WTC11 (cell line): ENCODE measurements around the gene PHOSPHO2. TPM values are rescaled to one million over a fixed set of nuclear protein-coding genes. Genes with fewer than 3 reads are reported as not detected.
A peak's percentile ranks its signal among the peaks of the same experiment; 100 is the strongest.

Experiments
- ATAC-seq: fragments of 200-7000 bp; cut with Tn5 transposase; 2 replicates; pipeline ENCODE4 v1.10.0; 2021; ENCODE audit warnings: mild to moderate bottlenecking, moderate library complexity
- CTCF ChIA-PET: fragments of 300-600 bp; sonication (Branson Sonifier 250); formaldehyde crosslinking; loops from one replicate; lab custom pipeline; 2021; ENCODE audit warnings: antibody characterized with exemption; lab: Charles Lee
- POLR2A ChIA-PET: fragments of 350-600 bp; sonication (Branson Sonifier 250); formaldehyde crosslinking; loops from one replicate; lab custom pipeline; 2021; ENCODE audit warnings: antibody characterized with exemption; lab: Charles Lee
- DNase-seq: peaks from one replicate; pipeline ENCODE4 v3.0.0; 2021; ENCODE audit warnings: low spot score
- H3K27ac Mint-ChIP-seq: 2 replicates; pipeline ENCODE4 v1.8.0; 2021; ENCODE audit warnings: mixed read lengths
- H3K27me3 Mint-ChIP-seq: 2 replicates; pipeline ENCODE4 v1.8.0; 2021; ENCODE audit warnings: low read depth, mild to moderate bottlenecking, moderate library complexity, mixed read lengths
- H3K36me3 Mint-ChIP-seq: 2 replicates; pipeline ENCODE4 v1.8.0; 2021; ENCODE audit warnings: mixed read lengths
- H3K4me1 Mint-ChIP-seq: 2 replicates; pipeline ENCODE4 v1.8.0; 2022; ENCODE audit warnings: mixed read lengths
- H3K4me3 Mint-ChIP-seq: 2 replicates; pipeline ENCODE4 v1.8.0; 2021; ENCODE audit warnings: mild to moderate bottlenecking, moderate library complexity, mixed read lengths
- H3K9me3 Mint-ChIP-seq: 2 replicates; pipeline ENCODE4 v1.8.0; 2021; ENCODE audit warnings: mixed read lengths
- CBFB ChIP-seq: sonication (generic); formaldehyde crosslinking; IDR thresholded peaks from 2 replicates; pipeline ENCODE4 v1.8.1; 2022; ENCODE audit warnings: mild to moderate bottlenecking, low read depth, missing genetic modification reagents
- GTF2I ChIP-seq: fragments of 250-450 bp; sonication (Bioruptor Pico); conservative IDR thresholded peaks from 2 replicates; pipeline ENCODE4 v1.4.0; 2021; ENCODE audit warnings: mild to moderate bottlenecking
- KAT7 ChIP-seq: sonication (generic); formaldehyde crosslinking; IDR thresholded peaks from 2 replicates; pipeline ENCODE4 v1.8.1; 2023; ENCODE audit warnings: missing genetic modification reagents, mild to moderate bottlenecking, borderline replicate concordance
- MXD4 ChIP-seq: fragments of 250-450 bp; sonication (Bioruptor Pico); IDR thresholded peaks from 2 replicates; pipeline ENCODE4 v1.8.0; 2021; ENCODE audit warnings: mild to moderate bottlenecking, moderate library complexity, borderline replicate concordance
- NFATC4 ChIP-seq: fragments of 250-450 bp; sonication (Bioruptor Pico); IDR thresholded peaks from 2 replicates; pipeline ENCODE4 v1.9.0; 2021; ENCODE audit warnings: mild to moderate bottlenecking
- NFE2L1 ChIP-seq: sonication (generic); formaldehyde crosslinking; IDR thresholded peaks from 2 replicates; pipeline ENCODE4 v1.8.1; 2023; ENCODE audit warnings: missing genetic modification reagents
- NFYB ChIP-seq: sonication (generic); formaldehyde crosslinking; conservative IDR thresholded peaks from 2 replicates; pipeline ENCODE4 v1.8.0; 2022; ENCODE audit warnings: low read depth, missing genetic modification reagents
- OVOL2 ChIP-seq: fragments of 250-450 bp; sonication (Bioruptor Pico); IDR thresholded peaks from 2 replicates; pipeline ENCODE4 v1.9.0; 2021; ENCODE audit warnings: mild to moderate bottlenecking, borderline replicate concordance
- PRRX2 ChIP-seq: fragments of 250-450 bp; sonication (Bioruptor Pico); IDR thresholded peaks from 2 replicates; pipeline ENCODE4 v1.8.0; 2021; ENCODE audit warnings: mild to moderate bottlenecking
- SMAD4 ChIP-seq: sonication (generic); formaldehyde crosslinking; IDR thresholded peaks from 2 replicates; pipeline ENCODE4 v1.8.0; 2022; ENCODE audit warnings: mild to moderate bottlenecking, missing genetic modification reagents
- SP1 ChIP-seq: sonication (generic); formaldehyde crosslinking; conservative IDR thresholded peaks from 2 replicates; pipeline ENCODE4 v1.8.1; 2022; ENCODE audit warnings: missing genetic modification reagents
- TEAD4 ChIP-seq: sonication (generic); formaldehyde crosslinking; IDR thresholded peaks from 2 replicates; pipeline ENCODE4 v1.8.0; 2022; ENCODE audit warnings: mild to moderate bottlenecking, missing genetic modification reagents
- ZNF317 ChIP-seq: sonication (generic); formaldehyde crosslinking; IDR thresholded peaks from 2 replicates; pipeline ENCODE4 v1.8.1; 2023; ENCODE audit warnings: low read depth, mild to moderate bottlenecking, moderate library complexity, missing genetic modification reagents, borderline replicate concordance
- ZNF423 ChIP-seq: fragments of 250-450 bp; sonication (Bioruptor Pico); IDR thresholded peaks from 2 replicates; pipeline ENCODE4 v2.1.2; 2022; ENCODE audit warnings: mild to moderate bottlenecking, moderate library complexity
- total RNA-seq: library from RNA; stranded (reverse); gene quantifications from 3 replicates; pipeline ENCODE4 v1.2.3, GENCODE V29; 2021
- TF ChIP-seq, protein P1 (sequence below): sonication (generic); formaldehyde crosslinking; IDR thresholded peaks from 2 replicates; pipeline ENCODE4 v1.8.0; 2022; ENCODE audit warnings: mild to moderate bottlenecking, missing genetic modification reagents
- TF ChIP-seq, protein P2 (sequence below): sonication (generic); formaldehyde crosslinking; IDR thresholded peaks from 2 replicates; pipeline ENCODE4 v1.8.1; 2022; ENCODE audit warnings: mild to moderate bottlenecking, moderate library complexity, missing genetic modification reagents
- TF ChIP-seq, protein P3 (sequence below): sonication (generic); formaldehyde crosslinking; IDR thresholded peaks from 2 replicates; pipeline ENCODE4 v1.8.1; 2022; ENCODE audit warnings: low read depth, mild to moderate bottlenecking, moderate library complexity, missing genetic modification reagents, borderline replicate concordance
- TF ChIP-seq, protein P4 (sequence below): fragments of 250-450 bp; sonication (Bioruptor Pico); IDR thresholded peaks from 2 replicates; pipeline ENCODE4 v1.8.0; 2021; ENCODE audit warnings: mild to moderate bottlenecking
- TF ChIP-seq, protein P5 (sequence below): sonication (generic); formaldehyde crosslinking; IDR thresholded peaks from 2 replicates; pipeline ENCODE4 v1.8.0; 2022; ENCODE audit warnings: mild to moderate bottlenecking, missing genetic modification reagents

Gene PHOSPHO2
- total RNA-seq, 1 experiment from 2014 or later = 6.1 TPM

DNA sequence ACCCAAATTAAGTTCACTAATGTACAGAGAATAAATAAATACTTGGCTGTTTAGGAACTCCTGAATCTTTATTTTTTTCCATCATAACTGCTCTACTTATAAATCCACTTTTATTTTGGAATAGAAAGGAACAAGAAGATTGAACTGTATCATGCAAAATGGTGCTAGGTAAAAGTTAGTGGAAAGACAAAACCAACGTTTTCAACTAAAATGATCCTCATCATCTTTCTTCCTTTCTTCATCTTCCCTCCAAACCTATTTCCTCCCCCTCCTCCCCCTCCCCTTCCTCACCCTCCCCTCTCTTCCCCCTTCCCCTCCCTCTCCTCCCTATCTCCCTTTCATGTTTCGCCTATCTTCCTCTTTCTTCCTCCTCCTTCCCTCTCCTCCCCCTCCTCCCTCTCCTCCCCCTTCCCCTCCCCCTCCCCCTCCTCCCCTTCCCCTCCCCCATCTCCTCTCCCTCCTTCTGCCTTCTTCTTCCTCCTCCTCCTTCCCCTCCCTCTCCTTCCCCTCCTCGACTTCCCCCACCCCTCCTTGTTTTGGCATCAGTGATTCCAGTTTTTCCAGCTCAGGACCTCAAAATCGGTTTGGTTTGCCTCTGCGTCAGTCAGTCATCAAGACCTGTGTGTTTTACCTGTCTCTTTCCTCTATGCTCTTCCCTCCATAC is 44.4 kb downstream of the PHOSPHO2 start:
- no peak for TF ChIP-seq NFATC4
- no peak for TF ChIP-seq KAT7 (CRISPR knock-in tag)
- no peak for TF ChIP-seq CBFB
- no peak for TF ChIP-seq OVOL2 (CRISPR knock-in tag)
- TF ChIP-seq TEAD4 (CRISPR knock-in tag) = no peak
- TF ChIP-seq NFE2L1 (CRISPR knock-in tag) = no peak
- TF ChIP-seq, protein P1, sequence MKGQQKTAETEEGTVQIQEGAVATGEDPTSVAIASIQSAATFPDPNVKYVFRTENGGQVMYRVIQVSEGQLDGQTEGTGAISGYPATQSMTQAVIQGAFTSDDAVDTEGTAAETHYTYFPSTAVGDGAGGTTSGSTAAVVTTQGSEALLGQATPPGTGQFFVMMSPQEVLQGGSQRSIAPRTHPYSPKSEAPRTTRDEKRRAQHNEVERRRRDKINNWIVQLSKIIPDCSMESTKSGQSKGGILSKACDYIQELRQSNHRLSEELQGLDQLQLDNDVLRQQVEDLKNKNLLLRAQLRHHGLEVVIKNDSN = no peak
- TF ChIP-seq SP1 = no peak
- TF ChIP-seq ZNF423 = no peak
- TF ChIP-seq, protein P2, sequence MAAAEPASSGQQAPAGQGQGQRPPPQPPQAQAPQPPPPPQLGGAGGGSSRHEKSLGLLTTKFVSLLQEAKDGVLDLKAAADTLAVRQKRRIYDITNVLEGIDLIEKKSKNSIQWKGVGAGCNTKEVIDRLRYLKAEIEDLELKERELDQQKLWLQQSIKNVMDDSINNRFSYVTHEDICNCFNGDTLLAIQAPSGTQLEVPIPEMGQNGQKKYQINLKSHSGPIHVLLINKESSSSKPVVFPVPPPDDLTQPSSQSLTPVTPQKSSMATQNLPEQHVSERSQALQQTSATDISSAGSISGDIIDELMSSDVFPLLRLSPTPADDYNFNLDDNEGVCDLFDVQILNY (CRISPR knock-in tag) = no peak
- no peak for TF ChIP-seq ZNF317 (CRISPR knock-in tag)
- TF ChIP-seq PRRX2 (CRISPR knock-in tag) = no peak
- TF ChIP-seq SMAD4 (CRISPR knock-in tag) = no peak
- ChIA-PET POLR2A (no interaction called here), CTCF (no interaction called here)
- Mint-ChIP-seq H3K9me3 (no peaks in the 10 kb centered on the region), H3K4me1 (peaks cover 30% of the 10 kb centered on the region), H3K27ac (peak overlapping the region; percentile 58; the same call in 1 of the 2 replicates), H3K36me3 (peaks cover 29% of the 10 kb centered on the region), H3K27me3 (no peaks in the 10 kb centered on the region), H3K4me3 (no peak overlapping the region)
- ATAC-seq = no peak
- DNase-seq = no peak

DNA sequence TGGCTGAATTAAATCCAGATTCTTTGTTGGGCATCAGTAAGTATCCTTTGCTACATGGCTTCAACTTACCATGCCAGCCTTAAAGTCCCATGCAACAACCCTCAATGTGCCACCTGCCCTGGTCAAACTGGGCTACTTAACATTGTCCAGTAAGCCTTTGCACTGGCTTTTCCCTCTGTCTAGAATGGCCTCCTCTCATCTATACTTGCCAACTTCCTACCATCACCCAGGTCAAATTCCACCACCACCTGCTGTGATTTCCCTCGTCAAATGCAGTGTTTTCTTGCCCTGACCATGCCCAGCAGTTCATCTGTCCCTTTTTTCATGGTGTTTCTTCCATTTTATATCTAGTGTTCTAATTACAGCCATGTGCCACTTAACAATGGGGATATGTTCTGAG is 45.1 kb downstream of the PHOSPHO2 start:
- ATAC-seq = no peak
- Mint-ChIP-seq H3K9me3 (no peaks in the 10 kb centered on the region), H3K36me3 (peaks cover 35% of the 10 kb centered on the region), H3K4me1 (peaks cover 30% of the 10 kb centered on the region), H3K27me3 (no peaks in the 10 kb centered on the region), H3K4me3 (no peak overlapping the region), H3K27ac (peak overlapping the region; percentile 58)
- TF ChIP-seq, protein P3, sequence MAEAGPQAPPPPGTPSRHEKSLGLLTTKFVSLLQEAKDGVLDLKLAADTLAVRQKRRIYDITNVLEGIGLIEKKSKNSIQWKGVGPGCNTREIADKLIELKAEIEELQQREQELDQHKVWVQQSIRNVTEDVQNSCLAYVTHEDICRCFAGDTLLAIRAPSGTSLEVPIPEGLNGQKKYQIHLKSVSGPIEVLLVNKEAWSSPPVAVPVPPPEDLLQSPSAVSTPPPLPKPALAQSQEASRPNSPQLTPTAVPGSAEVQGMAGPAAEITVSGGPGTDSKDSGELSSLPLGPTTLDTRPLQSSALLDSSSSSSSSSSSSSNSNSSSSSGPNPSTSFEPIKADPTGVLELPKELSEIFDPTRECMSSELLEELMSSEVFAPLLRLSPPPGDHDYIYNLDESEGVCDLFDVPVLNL (CRISPR knock-in tag) = no peak
- TF ChIP-seq NFYB (CRISPR knock-in tag) = no peak
- TF ChIP-seq CBFB = no peak
- TF ChIP-seq, protein P4, sequence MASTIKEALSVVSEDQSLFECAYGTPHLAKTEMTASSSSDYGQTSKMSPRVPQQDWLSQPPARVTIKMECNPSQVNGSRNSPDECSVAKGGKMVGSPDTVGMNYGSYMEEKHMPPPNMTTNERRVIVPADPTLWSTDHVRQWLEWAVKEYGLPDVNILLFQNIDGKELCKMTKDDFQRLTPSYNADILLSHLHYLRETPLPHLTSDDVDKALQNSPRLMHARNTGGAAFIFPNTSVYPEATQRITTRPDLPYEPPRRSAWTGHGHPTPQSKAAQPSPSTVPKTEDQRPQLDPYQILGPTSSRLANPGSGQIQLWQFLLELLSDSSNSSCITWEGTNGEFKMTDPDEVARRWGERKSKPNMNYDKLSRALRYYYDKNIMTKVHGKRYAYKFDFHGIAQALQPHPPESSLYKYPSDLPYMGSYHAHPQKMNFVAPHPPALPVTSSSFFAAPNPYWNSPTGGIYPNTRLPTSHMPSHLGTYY (CRISPR knock-in tag) = no peak
- no peak for TF ChIP-seq NFE2L1 (CRISPR knock-in tag)
- TF ChIP-seq, protein P5, sequence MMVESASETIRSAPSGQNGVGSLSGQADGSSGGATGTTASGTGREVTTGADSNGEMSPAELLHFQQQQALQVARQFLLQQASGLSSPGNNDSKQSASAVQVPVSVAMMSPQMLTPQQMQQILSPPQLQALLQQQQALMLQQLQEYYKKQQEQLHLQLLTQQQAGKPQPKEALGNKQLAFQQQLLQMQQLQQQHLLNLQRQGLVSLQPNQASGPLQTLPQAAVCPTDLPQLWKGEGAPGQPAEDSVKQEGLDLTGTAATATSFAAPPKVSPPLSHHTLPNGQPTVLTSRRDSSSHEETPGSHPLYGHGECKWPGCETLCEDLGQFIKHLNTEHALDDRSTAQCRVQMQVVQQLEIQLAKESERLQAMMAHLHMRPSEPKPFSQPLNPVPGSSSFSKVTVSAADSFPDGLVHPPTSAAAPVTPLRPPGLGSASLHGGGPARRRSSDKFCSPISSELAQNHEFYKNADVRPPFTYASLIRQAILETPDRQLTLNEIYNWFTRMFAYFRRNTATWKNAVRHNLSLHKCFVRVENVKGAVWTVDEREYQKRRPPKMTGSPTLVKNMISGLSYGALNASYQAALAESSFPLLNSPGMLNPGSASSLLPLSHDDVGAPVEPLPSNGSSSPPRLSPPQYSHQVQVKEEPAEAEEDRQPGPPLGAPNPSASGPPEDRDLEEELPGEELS (CRISPR knock-in tag) = no peak
- TF ChIP-seq MXD4 (CRISPR knock-in tag) = no peak
- no peak for TF ChIP-seq GTF2I (CRISPR knock-in tag)
- ChIA-PET POLR2A (no interaction called here), CTCF (no interaction called here)
- no peak for DNase-seq
